Subcutaneous adipose tissue (tissue), 4 donors: ENCODE data around the gene C1QL3. TPM values are rescaled to one million over a fixed set of nuclear protein-coding genes. Genes with fewer than 3 reads are reported as not detected.

Source experiments
- CTCF ChIP-seq: fragments of 450-650 bp; IDR thresholded peaks from one replicate; pipeline ENCODE4 v1.5.1; 2016; ENCODE audit warnings: low read depth, mild to moderate bottlenecking, control low read depth, antibody characterized with exemption, moderate library complexity
- total RNA-seq, 4 donors: library from RNA; depleted of rRNA; stranded (reverse); fragments of >200 nt; gene quantifications; one replicate each; pipeline ENCODE4 v1.1.0, GENCODE V29; 2016

The C1QL3 gene
- total RNA-seq, 4 donors from 2014 or later = not detected

GRCh38 chr10:16493884-16494536 lies 27.7 kb downstream of the C1QL3 start:
- TF ChIP-seq CTCF = no peak

GRCh38 chr10:16491933-16492332 lies 29.7 kb downstream of the C1QL3 start:
- no peak for TF ChIP-seq CTCF

- no peak for TF ChIP-seq CTCF
Observed at GRCh38 chr10:16490511-16490910, 31.2 kb downstream of the C1QL3 start.

- TF ChIP-seq CTCF = no peak
Observed at GRCh38 chr10:16483241-16483917, 38.3 kb downstream of the C1QL3 start.

- TF ChIP-seq CTCF = no peak
Observed at GRCh38 chr10:16481052-16481728, 40.5 kb downstream of the C1QL3 start.

GRCh38 chr10:16478801-16479200 lies 42.9 kb downstream of the C1QL3 start:
- TF ChIP-seq CTCF = no peak

GRCh38 chr10:16477757-16478156 lies 43.9 kb downstream of the C1QL3 start:
- TF ChIP-seq CTCF = no peak
